K562 (cell line): ENCODE data around the gene RSRC1. TPM values are rescaled to one million over a fixed set of nuclear protein-coding genes. Genes with fewer than 3 reads are reported as not detected.

Experiments used
- ATAC-seq: fragments of 200-7000 bp; cut with Tn5 transposase; 3 replicates; pipeline ENCODE4 v1.9.1; 2020; ENCODE audit warnings: moderate library complexity
- BruUV-seq: library from RNA; stranded (reverse); fragments of 400-500 nt; replicated peaks from 2 replicates; lab custom pipeline; 2021; lab: Mats Ljungman, UMichigan
- CTCF ChIA-PET: fragments of 300-600 bp; formaldehyde crosslinking; extraction: SDS; loops from one replicate; lab custom pipeline; 2021; ENCODE audit warnings: low intra/inter-chr PET ratio; lab: Yijun Ruan, JAX
- POLR2A ChIA-PET: fragments of 300-600, 350-650 bp; sonication (Branson Sonifier 250); formaldehyde crosslinking; extraction: SDS; loops from one replicate; lab custom pipeline; 2021; ENCODE audit warnings: antibody characterized with exemption, inconsistent platforms; lab: Yijun Ruan, JAX
- DNase-seq, 4 experiments: peaks; one replicate each; pipeline versions ENCODE4 v3.0.0 to v3.0.0-alpha.2; 2011 to 2018; ENCODE audit warnings: low spot score in 3 of 4, mixed read lengths in 3 of 4; ENCODE audit errors: extremely low read depth in 1 of 4
- FAIRE-seq: peaks from 2 replicates; lab custom pipeline; 2011; peaks lifted over from hg19 to GRCh38; lab: Jason Lieb, UNC
- H2AFZ ChIP-seq: 2 replicates; pipeline ENCODE4 v1.6.0; 2011; ENCODE audit warnings: low read depth, low read length, control low read depth, inconsistent platforms
- H3K27ac ChIP-seq: fragments of 200-600 bp; 3 replicates; pipeline ENCODE4 v1.8.0; 2011; ENCODE audit warnings: low read depth, mild to moderate bottlenecking, control low read depth, inconsistent platforms, low read length, moderate library complexity, mixed read lengths; ENCODE audit errors: extremely low read depth
- H3K27me3 ChIP-seq, 2 experiments: fragments of 300-600 bp in 1 of 2; 2 replicates in 1 of 2; 3 replicates in 1 of 2; pipeline versions ENCODE4 v1.6.0 to v1.8.0; 2011; ENCODE audit warnings: inconsistent platforms in 2 of 2, low read length in 2 of 2, mild to moderate bottlenecking in 1 of 2, mixed read lengths in 1 of 2, moderate library complexity in 1 of 2; ENCODE audit not compliant: control insufficient read depth in 2 of 2, insufficient read depth in 2 of 2
- H3K36me3 ChIP-seq: fragments of 300-600 bp; 3 replicates; pipeline ENCODE4 v1.8.0; 2011; ENCODE audit warnings: mild to moderate bottlenecking, low read length, inconsistent platforms; ENCODE audit not compliant: control insufficient read depth, insufficient read depth
- H3K4me1 ChIP-seq, 2 experiments: fragments of 200-600 bp in 1 of 2; replicated peaks in 1 of 2; 2 replicates in 1 of 2; 3 replicates in 1 of 2; pipeline versions ENCODE4 v1.5.1 to v1.8.0; 2011; ENCODE audit warnings: inconsistent platforms in 2 of 2, low read length in 2 of 2, mild to moderate bottlenecking in 1 of 2, mixed read lengths in 1 of 2, moderate library complexity in 1 of 2; ENCODE audit not compliant: control insufficient read depth in 2 of 2, insufficient read depth in 2 of 2
- H3K4me2 ChIP-seq: 2 replicates; pipeline ENCODE4 v1.6.1; 2011; ENCODE audit warnings: low read length, control low read depth, inconsistent platforms, mixed read lengths; ENCODE audit not compliant: insufficient read depth
- H3K4me3 ChIP-seq: fragments of 200-600 bp; sonication (generic), shearing (Covaris generic); 2 replicates; pipeline ENCODE4 v1.5.1; 2016; ENCODE audit warnings: control low read depth, inconsistent platforms
- H3K79me2 ChIP-seq: fragments of 200-600 bp; 3 replicates; pipeline ENCODE4 v1.8.0; 2011; ENCODE audit warnings: low read length, inconsistent platforms; ENCODE audit not compliant: control insufficient read depth, insufficient read depth
- H3K9ac ChIP-seq, 2 experiments: 2 replicates each; pipeline versions ENCODE4 v1.6.0 to v1.6.1; 2011; ENCODE audit warnings: low read depth in 2 of 2, low read length in 2 of 2, control low read depth in 1 of 2, inconsistent platforms in 1 of 2, mild to moderate bottlenecking in 1 of 2, mixed read lengths in 1 of 2; ENCODE audit not compliant: insufficient read depth in 1 of 2
- H3K9me1 ChIP-seq: one replicate; pipeline ENCODE4 v1.6.0; 2011; ENCODE audit warnings: inconsistent platforms, mild to moderate bottlenecking, low read length, moderate library complexity; ENCODE audit not compliant: control insufficient read depth, insufficient read depth
- H3K9me3 ChIP-seq: replicated peaks from 2 replicates; pipeline ENCODE4 v1.5.1; 2011; ENCODE audit warnings: low read depth, low read length, inconsistent platforms; ENCODE audit not compliant: control insufficient read depth, insufficient read depth
- H4K20me1 ChIP-seq: replicated peaks from 2 replicates; pipeline ENCODE4 v1.6.1; 2011; ENCODE audit warnings: low read length, inconsistent platforms, mixed read lengths; ENCODE audit not compliant: control insufficient read depth, insufficient read depth
- BMI1 ChIP-seq: fragments of 150-350 bp; IDR thresholded peaks from 2 replicates; pipeline ENCODE4 v1.6.1; 2014; ENCODE audit warnings: low read length
- BRCA1 ChIP-seq, 2 experiments: fragments of 450-650 bp in 1 of 2; sonication (generic) in 1 of 2; formaldehyde crosslinking in 1 of 2; IDR thresholded peaks; 2 replicates each; pipeline versions ENCODE4 v1.5.0 to v1.6.1; 2017 to 2020; ENCODE audit warnings: mild to moderate bottlenecking in 1 of 2, missing genetic modification reagents in 1 of 2
- CREB1 ChIP-seq, 2 experiments: sonication (generic) in 1 of 2; formaldehyde crosslinking in 1 of 2; IDR thresholded peaks; 2 replicates each; pipeline versions ENCODE4 v1.6.1 to v1.8.0; 2012 to 2022; ENCODE audit warnings: inconsistent platforms in 1 of 2, mild to moderate bottlenecking in 1 of 2, missing genetic modification reagents in 1 of 2, moderate library complexity in 1 of 2
- HDGF ChIP-seq: fragments of 450-650 bp; IDR thresholded peaks from 2 replicates; pipeline ENCODE4 v1.6.1; 2016
- HMGXB4 ChIP-seq: sonication (generic); formaldehyde crosslinking; IDR thresholded peaks from 2 replicates; pipeline ENCODE4 v1.8.1; 2023; ENCODE audit warnings: mild to moderate bottlenecking, missing genetic modification reagents
- HNRNPUL1 ChIP-seq: fragments of 200-400 bp; formaldehyde crosslinking; IDR thresholded peaks from 2 replicates; pipeline ENCODE4 v1.6.1; 2017; ENCODE audit warnings: low read length
- MCM5 ChIP-seq: fragments of 450-650 bp; IDR thresholded peaks from 2 replicates; pipeline ENCODE4 v1.6.1; 2016; ENCODE audit warnings: low read depth
- MECOM ChIP-seq: fragments of 250-450 bp; sonication (Bioruptor Pico); IDR thresholded peaks from 2 replicates; pipeline ENCODE4 v1.8.0; 2022; ENCODE audit warnings: inconsistent platforms
- SP1 ChIP-seq: sonication (generic); formaldehyde crosslinking; IDR thresholded peaks from 2 replicates; pipeline ENCODE4 v1.8.1; 2022; ENCODE audit warnings: mild to moderate bottlenecking, missing genetic modification reagents
- ZBTB1 ChIP-seq: sonication (generic); formaldehyde crosslinking; IDR thresholded peaks from 2 replicates; pipeline ENCODE4 v1.8.1; 2023; ENCODE audit warnings: missing genetic modification reagents, low read depth, mild to moderate bottlenecking, borderline replicate concordance
- ZKSCAN8 ChIP-seq: fragments of 200-800 bp; sonication (Bioruptor generic); IDR thresholded peaks from 2 replicates; pipeline ENCODE4 v1.6.1; 2016; ENCODE audit warnings: missing genetic modification characterization, missing compliant biosample characterization
- ZNF239 ChIP-seq: fragments of 250-450 bp; sonication (Bioruptor Pico); IDR thresholded peaks from 2 replicates; pipeline ENCODE4 v1.4.0; 2020; ENCODE audit warnings: mild to moderate bottlenecking
- ZNF586 ChIP-seq: fragments of 450-650 bp; formaldehyde crosslinking; conservative IDR thresholded peaks from 2 replicates; pipeline ENCODE4 v1.4.0; 2020; ENCODE audit warnings: mild to moderate bottlenecking, moderate library complexity
- ZNF707 ChIP-seq: fragments of 250-450 bp; sonication (Bioruptor Pico); conservative IDR thresholded peaks from 2 replicates; pipeline ENCODE4 v1.8.0; 2022; ENCODE audit warnings: inconsistent platforms, mild to moderate bottlenecking, moderate library complexity
- WGBS: fragments of 100-300 bp; shearing (Covaris generic); methylation state at CpG from one replicate; pipeline ENCODE4 v1.1.6; 2016; ENCODE audit warnings: low coverage, mixed read lengths; ENCODE audit not compliant: insufficient coverage; ENCODE audit errors: missing lambda C conversion rate; 5-methylcytosine and 5-hydroxymethylcytosine counted together
- in situ Hi-C: fragments of 300-500 bp; cut with MboI; formaldehyde crosslinking; loops from 4 replicates; pipeline ENCODE4 v1.15.0; 2018; ENCODE audit warnings: inconsistent platforms, mixed read lengths
- intact Hi-C: fragments of 100-400 bp; cut with micrococcal nuclease; formaldehyde crosslinking; loops from 2 replicates; pipeline ENCODE4 v1.14.2; 2022
- polyA plus RNA-seq, 8 experiments: library from polyadenylated mRNA; depleted of rRNA in 4 of 8; stranded (reverse) in 5 of 8; unstranded in 3 of 8; fragments of >200 nt; fragmentation: Nextera tagmentation in 2 of 8; fragmentation: Illumina TruSeq in 1 of 8; extraction: Ambion mirVana in 2 of 8; extraction: Trizol in 1 of 8; gene quantifications; 2 replicates each; pipeline versions ENCODE4 v1.2.1 to v1.2.3, GENCODE V29; 2011 to 2014; ENCODE audit warnings: inconsistent platforms in 1 of 8, missing spikeins in 1 of 8
- total RNA-seq, 7 experiments: library from RNA; depleted of rRNA in 6 of 7; stranded (reverse); fragments of >200 nt in 6 of 7; fragmentation: Illumina TruSeq in 2 of 7; extraction: Trizol in 2 of 7; gene quantifications; 2 replicates each; pipeline versions ENCODE4 v1.2.1 to v1.2.3, GENCODE V29; 2011 to 2021; ENCODE audit warnings: low replicate concordance in 1 of 7
- TF ChIP-seq, protein P1 (sequence below): fragments of 250-450 bp; sonication (Bioruptor Pico); IDR thresholded peaks from 2 replicates; pipeline ENCODE4 v1.4.0; 2020; ENCODE audit warnings: borderline replicate concordance
- TF ChIP-seq, protein P2 (sequence below): IDR thresholded peaks from 3 replicates; pipeline ENCODE4 v1.6.1; 2011; ENCODE audit warnings: borderline replicate concordance, mild to moderate bottlenecking, moderate library complexity; ENCODE audit not compliant: insufficient read length; ENCODE audit errors: extremely low read depth
- TF ChIP-seq, protein P3 (sequence below): fragments of 450-650 bp; IDR thresholded peaks from 2 replicates; pipeline ENCODE4 v1.6.1; 2016; ENCODE audit warnings: low read depth, mild to moderate bottlenecking, moderate library complexity

The RSRC1 gene
- total and polyA plus RNA-seq, 9 of the 15 experiments (the other 6 are each of a cell fraction or from before 2014, with no cell fraction given): 19.3 to 128 (median 75.5) TPM

DNA sequence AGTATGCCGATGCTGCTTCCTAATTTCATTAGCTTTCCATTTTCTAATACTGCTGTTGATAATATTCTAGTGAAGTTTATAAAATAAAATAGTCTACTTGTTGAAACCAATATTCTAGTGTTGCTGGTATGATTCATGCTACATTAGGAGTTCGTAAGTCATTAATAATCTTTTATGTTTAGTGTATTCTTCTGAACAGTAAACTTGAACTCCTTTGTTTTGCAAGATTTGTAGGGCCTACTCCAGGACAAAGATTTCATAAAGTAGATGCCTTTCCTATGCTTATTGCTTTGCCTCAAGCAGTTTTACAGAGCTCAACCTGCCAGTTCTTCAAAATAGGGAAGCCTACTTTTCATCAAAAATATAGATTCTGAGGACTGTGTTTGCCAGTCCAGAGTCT is 111.5 kb downstream of the RSRC1 start:
- no peaks in the 10 kb centered on the region for H3K9me3 ChIP-seq
- no peaks in the 10 kb centered on the region for H3K4me1 ChIP-seq
- ChIA-PET POLR2A (no interaction called here), CTCF (no interaction called here)
- 85% methylated on average over 2 of the region's 2 CpGs for WGBS
- H3K79me2 ChIP-seq: peaks cover 3% of the 10 kb centered on the region; the same call in 1 of the 3 replicates
- intact Hi-C loops: no loop called here
- no peaks in the 10 kb centered on the region for H4K20me1 ChIP-seq
- no peak overlapping the region for H3K9ac ChIP-seq
- H3K9me1 ChIP-seq: no peaks in the 10 kb centered on the region
- BruUV-seq: no TSS peak
- H3K36me3 ChIP-seq: no peaks in the 10 kb centered on the region
- no peak overlapping the region for H2AFZ ChIP-seq
- no peak overlapping the region for H3K4me3 ChIP-seq
- no peaks in the 10 kb centered on the region for H3K27me3 ChIP-seq
- ATAC-seq (no peak), FAIRE-seq (no peak), DNase-seq (no peak)
- in situ Hi-C loops: no loop called here
- H3K27ac ChIP-seq: no peak overlapping the region
- no peak overlapping the region for H3K4me2 ChIP-seq
- TF ChIP-seq MECOM (CRISPR knock-in tag) (no peak), ZNF586 (CRISPR knock-in tag) (no peak), SP1 (CRISPR knock-in tag) (no peak), ZBTB1 (CRISPR knock-in tag) (no peak), ZNF707 (no peak), HMGXB4 (no peak), HNRNPUL1 (no peak), HDGF (no peak), ZKSCAN8 (CRISPR knock-in tag) (no peak), CREB1 (IDR thresholded peaks at IDR 0.05) (no peak), CREB1 (CRISPR knock-in tag; IDR thresholded peaks at IDR 0.05) (no peak), BRCA1 (IDR thresholded peaks at IDR 0.05) (no peak), BRCA1 (CRISPR knock-in tag; IDR thresholded peaks at IDR 0.05) (no peak), MCM5 (no peak), BMI1 (no peak), ZNF239 (CRISPR knock-in tag) (no peak)
- TF ChIP-seq, protein P1, sequence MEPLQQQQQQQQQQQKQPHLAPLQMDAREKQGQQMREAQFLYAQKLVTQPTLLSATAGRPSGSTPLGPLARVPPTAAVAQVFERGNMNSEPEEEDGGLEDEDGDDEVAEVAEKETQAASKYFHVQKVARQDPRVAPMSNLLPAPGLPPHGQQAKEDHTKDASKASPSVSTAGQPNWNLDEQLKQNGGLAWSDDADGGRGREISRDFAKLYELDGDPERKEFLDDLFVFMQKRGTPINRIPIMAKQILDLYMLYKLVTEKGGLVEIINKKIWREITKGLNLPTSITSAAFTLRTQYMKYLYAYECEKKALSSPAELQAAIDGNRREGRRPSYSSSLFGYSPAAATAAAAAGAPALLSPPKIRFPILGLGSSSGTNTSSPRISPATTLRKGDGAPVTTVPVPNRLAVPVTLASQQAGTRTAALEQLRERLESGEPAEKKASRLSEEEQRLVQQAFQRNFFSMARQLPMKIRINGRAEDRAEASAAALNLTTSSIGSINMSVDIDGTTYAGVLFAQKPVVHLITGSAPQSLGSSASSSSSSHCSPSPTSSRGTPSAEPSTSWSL (CRISPR knock-in tag): no peak
- TF ChIP-seq, protein P2, sequence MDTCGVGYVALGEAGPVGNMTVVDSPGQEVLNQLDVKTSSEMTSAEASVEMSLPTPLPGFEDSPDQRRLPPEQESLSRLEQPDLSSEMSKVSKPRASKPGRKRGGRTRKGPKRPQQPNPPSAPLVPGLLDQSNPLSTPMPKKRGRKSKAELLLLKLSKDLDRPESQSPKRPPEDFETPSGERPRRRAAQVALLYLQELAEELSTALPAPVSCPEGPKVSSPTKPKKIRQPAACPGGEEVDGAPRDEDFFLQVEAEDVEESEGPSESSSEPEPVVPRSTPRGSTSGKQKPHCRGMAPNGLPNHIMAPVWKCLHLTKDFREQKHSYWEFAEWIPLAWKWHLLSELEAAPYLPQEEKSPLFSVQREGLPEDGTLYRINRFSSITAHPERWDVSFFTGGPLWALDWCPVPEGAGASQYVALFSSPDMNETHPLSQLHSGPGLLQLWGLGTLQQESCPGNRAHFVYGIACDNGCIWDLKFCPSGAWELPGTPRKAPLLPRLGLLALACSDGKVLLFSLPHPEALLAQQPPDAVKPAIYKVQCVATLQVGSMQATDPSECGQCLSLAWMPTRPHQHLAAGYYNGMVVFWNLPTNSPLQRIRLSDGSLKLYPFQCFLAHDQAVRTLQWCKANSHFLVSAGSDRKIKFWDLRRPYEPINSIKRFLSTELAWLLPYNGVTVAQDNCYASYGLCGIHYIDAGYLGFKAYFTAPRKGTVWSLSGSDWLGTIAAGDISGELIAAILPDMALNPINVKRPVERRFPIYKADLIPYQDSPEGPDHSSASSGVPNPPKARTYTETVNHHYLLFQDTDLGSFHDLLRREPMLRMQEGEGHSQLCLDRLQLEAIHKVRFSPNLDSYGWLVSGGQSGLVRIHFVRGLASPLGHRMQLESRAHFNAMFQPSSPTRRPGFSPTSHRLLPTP: no peak
- TF ChIP-seq, protein P3, sequence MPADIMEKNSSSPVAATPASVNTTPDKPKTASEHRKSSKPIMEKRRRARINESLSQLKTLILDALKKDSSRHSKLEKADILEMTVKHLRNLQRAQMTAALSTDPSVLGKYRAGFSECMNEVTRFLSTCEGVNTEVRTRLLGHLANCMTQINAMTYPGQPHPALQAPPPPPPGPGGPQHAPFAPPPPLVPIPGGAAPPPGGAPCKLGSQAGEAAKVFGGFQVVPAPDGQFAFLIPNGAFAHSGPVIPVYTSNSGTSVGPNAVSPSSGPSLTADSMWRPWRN: no peak
